Activated CD8-positive, alpha-beta memory T cell treated with anti-CD3 and anti-CD28 coated beads for 1 hour (primary cell): ENCODE results near the gene PPP2R5A.
"Not testable (repeated sequence)": the region's sequence is repeated elsewhere in the genome, so short reads cannot be mapped to it uniquely, and the experiment has no call there.

Experiments used
- DNase-seq, 2 donors: peaks; one replicate each; pipeline ENCODE4 v3.0.0-alpha.2; 2020; ENCODE audit warnings: low read depth in 1 of 2; ENCODE audit errors: extremely low read depth in 1 of 2

Gene PPP2R5A

DNA sequence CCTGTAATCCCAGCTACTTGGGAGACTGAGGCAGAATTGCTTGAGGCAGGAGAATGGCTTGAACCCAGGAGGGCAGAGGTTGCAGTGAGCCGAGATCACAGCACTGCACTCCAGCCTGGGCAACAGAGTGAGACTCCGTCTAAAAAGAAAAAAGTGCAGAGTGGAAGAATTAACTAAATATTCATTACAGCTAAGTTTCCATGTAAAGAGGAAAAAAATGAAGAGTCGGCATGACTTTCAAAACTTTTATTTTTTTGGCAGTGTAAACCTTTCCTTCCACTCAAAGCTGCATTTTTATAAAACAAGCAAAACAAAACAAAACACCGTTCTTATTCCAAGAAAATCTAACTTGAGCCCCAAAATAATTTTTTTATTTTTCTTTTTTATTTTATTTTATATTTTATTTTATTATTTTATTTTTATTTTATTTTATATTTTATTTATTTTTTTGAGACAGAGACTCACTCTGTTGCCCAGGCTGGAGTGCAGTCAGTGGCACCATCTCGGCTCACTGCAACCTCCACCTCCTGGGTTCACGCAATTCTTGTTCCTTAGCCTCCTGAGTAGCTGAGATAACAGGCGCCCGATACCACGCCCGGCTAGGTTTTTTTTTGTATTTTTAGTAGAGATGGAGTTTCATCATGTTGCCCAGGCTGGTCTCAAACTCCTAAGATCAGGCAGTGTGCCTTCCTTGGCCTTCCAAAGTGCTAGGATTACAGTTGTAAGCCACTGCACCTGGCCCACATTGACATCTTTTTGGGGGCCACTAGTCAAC, 66.6 kb downstream of the PPP2R5A start:
- no peak for DNase-seq

DNA sequence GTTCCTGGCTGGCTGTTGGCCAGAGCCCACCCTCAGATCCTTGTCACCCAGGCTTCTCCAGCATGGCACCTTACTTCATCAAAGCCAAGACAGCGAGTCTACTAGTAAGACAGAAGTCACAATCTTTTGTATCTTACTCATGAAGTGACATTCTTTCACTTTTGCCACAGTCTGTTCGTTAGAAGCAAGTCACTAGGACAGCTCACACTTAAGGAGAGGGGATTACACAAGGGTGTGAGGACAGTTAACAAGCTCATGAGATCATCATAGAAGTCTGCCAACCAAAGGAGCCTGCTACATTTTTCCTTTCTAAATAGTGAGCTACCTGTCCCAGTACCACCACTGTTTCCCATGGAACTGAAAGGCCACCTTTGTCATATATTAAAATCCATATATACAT, 68.0 kb downstream of the PPP2R5A start:
- no peak for DNase-seq

DNA sequence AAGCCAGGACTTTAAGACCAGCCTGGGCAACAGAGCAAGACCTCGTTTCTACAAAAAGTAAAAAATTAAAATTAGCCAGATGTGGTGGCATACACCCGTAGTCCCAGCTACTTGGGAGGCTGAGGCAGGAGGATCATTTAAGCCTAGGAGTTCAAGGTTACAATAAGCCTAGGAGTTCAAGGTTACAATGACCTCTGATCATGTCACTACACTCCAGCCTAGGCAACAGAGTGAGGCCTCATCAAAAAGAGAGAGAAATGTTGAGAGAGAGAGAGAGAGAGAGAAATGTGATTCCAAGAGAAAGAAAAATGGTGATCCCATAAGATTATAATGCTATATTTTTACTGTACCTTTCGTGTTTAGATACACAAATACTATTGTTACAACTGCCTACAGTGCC, 69.3 kb downstream of the PPP2R5A start:
- DNase-seq = no peak

DNA sequence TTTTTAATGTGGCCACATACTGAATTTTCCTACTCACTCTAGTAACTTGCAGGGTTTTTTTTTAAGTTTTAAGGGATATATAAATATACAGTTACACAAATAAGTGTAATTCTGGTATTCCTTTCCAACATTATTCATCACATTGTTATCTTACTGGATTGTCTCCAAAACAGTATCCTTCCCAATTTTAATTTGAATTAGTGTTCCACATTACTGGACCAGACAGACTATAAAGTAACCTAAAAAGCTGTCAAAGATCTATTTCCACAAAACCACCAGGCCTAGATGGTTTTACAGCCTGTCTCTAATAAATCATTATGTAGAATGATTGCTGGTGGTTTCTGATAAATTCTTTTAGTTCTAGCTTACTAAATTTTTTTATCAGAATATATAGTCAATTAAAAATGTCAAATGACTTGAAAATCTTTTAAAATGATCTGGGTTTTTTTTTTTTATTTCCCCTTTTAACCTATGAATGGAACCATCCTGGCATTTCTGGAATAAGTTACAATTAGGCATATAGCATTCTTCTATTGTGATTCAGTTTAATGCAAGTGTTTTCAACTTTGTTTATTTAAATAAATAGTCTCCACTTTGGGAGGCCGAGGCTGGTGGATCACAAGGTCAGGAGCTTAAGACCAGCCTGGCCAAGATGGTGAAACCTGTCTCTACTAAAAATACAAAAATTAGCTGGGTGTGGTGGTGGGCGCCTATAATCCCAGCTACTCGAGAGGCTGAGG, 70.2 kb downstream of the PPP2R5A start:
- DNase-seq = no peak

DNA sequence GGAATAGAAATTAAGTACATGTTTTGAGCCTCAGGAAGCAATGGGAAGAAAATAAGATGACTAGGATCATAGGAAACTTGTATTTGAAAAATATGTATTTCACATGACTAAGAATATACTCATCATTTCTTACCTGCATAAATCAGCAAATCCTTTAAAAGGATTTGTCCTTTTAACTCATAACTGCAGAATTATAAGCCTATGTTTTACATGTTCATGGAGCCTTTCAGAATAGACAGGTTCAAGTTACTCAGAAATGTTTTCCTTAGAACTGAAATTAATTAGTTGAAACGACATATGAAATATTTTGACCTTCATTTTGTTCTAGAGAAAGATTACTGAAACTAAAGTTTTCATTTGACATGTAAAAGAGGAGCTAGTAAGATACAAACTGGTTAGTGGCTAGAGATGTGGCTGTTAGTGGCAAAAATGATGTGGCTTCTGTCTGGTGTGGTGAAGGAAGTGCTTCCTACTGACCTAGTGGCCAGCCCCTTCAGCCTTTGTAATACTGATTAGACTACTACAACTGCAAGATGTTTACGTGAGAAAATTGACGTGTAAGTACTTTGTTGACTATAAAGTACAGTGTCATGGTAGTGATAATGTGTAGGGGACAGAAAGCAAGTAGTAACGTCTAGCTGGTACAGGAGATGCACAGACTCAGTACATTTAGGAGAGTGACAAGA, 74.7 kb downstream of the PPP2R5A start:
- no peak for DNase-seq

DNA sequence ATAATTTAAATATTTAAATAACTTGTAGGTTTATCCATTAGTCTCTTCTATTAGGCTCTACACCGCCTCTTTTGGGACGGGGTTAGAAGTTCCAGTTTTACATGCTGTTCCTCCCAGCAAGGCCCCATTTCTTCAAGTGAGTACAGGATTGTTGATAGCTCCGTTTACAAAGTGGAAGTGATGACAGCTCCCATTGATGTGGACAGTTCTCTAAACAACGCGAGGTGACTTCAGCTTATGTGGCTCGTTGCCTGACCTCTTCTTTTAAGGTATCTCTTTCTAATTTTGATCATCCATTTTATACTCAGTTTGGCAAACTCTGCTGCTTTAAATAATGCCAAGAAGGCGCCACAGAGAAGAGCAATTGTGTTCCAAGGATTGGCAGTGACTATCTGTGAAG, 79.8 kb downstream of the PPP2R5A start:
- no peak for DNase-seq

DNA sequence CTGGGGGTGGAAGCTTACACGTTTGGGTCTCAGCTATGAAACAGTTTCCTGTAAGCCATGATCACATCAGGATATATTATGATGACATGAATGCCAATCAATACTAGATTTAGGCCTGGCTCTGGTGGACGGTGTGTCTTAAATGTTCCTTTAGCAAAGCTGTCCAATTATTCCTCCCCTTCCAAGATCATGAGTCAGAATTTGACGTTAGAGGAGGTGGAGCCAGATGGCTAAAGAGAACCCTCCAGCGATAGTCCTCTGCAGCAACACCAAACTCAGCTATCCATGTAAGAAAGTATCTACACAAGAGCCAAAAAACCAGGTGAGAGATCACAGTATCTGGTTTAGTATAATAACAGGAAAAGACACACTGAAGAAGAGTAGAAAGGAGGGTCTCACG, 81.7 kb downstream of the PPP2R5A start:
- DNase-seq = no peak

DNA sequence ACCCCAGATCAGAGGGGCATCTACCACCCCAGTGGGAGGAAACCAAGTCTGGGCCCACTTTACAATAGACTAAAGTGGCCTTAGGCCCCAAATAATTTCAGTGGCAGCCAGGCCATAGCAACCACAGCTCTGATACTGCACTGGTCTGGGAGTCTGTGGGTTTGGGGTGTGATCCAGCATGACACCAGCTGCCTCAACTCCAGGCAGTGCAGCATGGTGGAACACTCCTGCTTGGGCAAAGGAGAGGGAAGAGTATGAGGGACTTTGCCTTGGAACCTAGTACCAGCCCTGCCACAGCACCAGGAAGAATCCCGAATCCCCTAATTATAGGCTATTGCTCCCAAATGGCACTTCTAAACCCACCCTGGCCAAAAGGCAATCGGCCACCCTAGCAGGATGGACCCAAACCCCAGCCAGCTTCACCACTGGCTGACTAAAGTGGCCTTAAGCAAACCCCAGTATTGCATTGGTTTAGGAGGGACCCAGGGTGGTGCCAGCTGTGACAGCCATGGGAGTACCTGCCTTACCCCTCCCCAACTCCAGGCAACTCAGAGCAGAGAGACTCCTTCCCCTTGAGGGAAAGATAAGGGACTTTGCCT, 82.4 kb downstream of the PPP2R5A start:
- DNase-seq = no peak

DNA sequence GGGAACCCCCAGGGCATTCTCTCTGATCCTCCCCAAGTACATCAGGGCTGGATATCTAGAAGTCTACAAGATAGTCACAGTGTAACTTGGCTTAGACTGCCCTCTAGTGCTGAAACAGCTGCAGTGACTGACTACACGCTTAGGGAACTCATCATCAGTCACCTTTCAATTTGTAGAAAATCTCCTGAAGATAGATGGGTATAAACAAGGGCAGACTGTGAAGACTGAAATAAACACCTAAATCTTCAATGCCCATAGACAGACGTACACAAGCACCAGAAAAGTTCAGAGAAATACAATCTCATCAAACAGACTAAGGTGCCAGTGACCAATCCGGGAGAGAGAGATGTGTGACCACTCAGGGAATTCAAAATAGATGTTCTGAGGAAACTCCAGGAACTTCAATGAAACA, 82.9 kb downstream of the PPP2R5A start:
- peak in 1 of 2 donors; percentile 7 for DNase-seq

DNA sequence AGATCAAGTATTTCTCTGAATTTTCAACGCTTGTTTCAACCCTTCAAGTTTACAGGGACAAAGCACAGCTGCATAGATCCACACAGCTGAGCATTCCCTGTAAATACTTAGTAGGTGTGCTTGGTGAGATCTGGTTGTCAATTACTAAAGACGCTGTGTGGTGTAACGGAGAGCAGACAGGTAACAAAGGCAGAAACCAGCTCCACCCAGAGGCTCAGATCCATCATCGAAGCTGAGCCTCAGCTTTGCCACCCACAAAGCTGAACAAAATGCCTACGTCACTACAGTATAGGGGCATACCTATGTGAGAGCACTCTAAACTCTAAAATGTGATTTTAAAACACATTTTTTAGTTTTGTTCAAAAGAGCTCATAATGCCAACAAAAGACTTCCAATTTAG, 90.8 kb downstream of the PPP2R5A start:
- no peak for DNase-seq

DNA sequence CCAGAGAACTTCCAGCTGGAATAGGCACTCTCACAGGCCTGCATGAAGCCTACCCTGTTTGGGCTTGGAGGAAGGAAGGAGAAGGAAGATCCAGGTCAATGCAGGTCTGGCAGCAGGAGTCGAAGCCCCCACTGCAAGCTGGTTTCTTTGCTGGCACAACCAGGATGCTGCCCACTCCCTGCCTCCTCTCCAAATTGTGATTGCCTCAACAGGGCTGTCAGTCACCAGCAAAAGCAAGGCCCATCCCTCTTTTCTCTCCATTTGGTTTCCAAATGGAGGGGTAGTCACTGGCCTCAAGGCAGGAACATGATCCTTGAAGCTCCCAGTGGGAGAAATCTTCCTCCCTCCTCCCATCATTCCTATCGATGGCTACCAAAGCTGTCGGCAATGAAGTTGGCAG, 92.4 kb downstream of the PPP2R5A start:
- DNase-seq = no peak

DNA sequence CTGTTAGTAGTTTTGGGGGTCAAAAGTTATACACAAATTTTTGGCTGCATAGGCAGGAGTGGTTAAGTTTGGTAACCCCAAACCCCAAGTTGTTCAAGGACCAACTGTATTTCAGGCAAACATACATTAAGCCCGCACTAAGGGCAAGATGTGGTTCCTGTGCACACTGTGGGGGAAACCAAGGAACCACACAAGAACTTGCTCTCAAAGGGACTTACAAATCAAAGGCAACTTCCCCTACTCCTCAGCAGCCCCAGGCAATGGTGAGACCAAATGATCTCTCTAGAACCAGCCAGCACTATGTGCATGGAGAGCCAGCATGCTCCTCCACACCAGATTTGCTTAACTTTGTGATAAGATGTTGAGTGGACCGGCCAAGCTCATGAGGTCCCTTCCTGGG, 94.2 kb downstream of the PPP2R5A start:
- DNase-seq = no peak

DNA sequence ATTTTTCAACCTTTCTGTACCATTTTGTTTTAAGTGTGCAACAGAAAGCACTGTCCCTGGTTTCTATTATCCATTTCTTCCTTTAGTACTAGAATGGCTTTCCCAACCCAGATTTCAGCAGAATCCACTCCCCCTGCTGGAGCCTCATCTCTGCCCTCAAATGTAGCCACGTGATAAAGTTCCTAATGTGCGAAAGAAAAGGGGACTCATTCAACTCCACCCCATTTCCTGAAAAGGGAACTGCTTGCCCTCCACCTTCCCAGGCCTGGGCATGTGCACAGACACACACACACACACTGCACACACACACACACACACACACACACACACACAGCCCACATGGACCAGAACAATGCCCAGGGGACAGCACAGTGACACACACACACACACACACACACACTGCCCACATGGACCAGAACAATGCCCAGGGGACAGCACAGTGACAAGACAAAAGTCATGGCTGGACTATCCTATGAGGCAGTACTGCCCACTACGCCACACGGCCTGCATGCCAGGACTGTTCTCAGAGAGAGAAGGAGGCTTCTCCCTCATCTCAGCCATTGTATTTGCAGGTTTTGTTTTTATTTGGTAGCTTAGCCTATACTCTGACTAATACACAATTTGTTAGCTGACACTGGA, 96.3 kb downstream of the PPP2R5A start:
- no peak for DNase-seq

DNA sequence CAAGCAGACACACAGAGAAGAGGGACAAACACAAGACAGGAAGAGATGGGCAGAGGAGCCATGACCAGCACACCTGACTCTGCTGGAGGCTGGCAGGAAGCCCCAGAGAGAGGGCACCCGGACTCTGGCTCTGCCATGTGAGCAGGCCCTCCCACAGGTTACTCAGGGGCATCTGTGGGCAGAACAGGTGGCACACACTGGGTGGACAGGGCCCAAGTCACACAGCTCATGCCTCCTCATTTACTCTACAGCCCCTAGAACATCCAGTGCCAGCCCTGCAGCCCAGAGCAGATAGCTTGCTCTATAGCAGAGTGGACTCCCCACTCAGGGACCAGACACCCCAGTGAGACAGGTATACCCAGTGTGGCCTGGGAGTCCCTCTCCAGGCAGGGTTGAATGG, 100.8 kb downstream of the PPP2R5A start:
- DNase-seq = no peak

DNA sequence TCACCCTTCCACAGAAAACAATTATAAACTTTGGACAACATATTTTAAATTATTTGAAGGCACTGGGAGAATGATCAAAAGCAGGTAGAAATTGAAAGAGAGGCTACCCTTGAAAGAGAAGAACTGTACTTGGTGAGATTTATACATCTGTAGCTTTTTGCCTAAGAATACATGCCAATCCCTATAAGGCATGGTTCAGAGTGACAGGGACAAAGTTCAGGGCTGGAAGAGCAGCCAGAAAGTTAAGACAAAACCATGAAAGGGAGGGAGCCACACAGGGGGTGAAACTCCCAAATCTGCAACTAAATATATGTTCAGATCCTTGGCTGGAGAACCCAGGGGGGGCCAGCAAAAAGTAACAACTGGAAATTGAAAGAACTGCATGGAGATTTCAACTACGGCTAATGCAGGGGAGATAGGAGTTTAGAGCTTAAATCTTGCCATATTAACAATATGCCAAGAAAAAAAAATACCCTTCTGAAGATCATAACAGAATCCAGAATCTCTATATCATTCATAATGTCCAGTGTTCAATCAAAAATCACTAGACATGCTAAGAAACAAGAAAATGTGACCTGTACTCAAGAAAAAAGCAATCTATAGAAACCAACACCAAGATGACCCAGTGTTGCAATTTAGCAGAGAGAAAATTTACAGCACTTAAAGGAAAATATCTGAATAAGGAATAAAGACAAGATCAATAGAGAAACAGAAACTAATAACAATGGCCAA, 103.9 kb downstream of the PPP2R5A start:
- DNase-seq = no peak

DNA sequence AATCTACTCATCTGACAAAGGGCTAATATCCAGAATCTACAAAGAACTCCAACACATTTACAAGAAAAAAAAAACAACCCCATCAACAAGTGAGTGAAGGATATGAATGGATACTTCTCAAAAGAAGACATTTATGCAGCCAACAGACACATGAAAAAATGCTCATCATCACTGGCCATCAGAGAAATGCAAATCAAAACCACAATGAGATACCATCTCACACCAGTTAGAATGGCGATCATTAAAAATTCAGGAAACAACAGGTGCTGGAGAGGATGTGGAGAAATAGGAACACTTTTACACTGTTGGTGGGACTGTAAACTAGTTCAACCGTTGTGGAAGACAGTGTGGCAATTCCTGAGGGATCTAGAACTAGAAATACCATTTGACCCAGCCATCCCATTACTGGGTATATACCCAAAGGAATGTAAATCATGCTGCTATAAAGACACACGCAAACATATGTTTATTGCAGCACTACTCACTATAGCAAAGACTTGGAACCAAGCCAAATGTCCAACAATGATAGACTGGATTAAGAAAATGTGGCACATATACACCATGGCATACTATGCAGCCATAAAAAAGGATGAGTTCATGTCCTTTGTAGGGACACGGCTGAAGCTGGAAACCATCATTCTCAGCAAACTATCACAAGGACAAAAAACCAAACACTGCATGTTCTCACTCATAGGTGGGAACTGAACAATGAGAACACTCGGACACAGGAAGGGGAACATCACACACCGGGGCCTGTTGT, 110.6 kb downstream of the PPP2R5A start:
- DNase-seq = not testable (repeated sequence)

DNA sequence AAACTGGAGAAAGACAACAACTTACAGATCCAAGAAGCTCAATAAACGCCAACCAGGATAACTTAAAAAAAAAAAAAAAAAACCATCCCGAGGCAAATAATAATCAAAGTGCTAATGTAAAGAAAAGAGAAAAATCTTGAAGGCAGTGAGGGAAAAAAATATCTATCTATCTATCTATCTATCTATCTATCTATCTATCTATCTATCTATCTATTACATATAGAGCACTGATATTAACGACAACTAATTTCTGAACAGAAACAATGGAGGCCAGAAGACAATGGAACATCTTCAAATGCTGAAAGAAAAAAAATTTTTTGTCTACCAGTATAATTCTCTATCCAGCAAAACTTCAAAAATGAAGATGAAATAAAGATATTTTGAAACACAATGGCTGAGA, 111.4 kb downstream of the PPP2R5A start:
- DNase-seq = no peak

DNA sequence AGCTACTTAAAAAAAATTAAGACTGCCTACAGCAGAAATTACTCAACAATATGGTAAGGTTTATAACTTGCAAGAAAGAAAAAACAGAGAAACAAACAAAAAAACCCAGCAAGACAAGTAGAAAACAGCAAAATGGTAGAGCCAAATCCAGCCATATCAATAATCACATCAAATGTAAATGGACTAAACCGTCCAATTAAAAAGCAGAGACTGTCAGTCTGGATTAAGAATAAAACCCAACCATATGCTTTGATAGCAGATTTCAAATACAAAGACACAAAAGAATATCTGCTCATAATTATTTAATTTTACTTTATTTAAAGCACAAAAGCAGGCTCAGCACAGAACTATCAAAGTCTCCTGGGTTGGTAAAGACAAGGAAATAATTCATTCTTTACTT, 112.0 kb downstream of the PPP2R5A start:
- no peak for DNase-seq

DNA sequence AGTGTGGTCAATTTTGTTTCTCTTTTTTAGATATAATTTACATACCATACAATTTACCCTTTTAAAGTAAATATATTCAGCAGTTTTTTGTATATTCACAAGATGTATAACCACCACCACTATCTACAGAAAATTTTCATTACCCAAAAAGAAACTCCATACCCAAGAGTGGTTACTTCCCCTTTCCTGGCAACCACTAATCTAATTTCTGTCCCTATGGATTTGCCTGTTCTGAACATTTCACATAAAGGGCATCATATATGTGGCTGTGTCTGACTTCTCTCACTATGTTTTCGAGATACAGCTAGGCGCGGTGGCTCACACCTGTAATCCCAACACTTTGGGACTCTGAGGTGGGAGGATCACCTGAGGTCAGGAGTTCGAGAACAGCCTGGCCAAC, 115.8 kb downstream of the PPP2R5A start:
- no peak for DNase-seq
